Duodenal mucosa (tissue), 2 donors: ENCODE data around the gene ENDOU.

Experiments used
- H3K27ac ChIP-seq: one replicate; pipeline ENCODE4 v1.7.0; 2013; ENCODE audit warnings: low read depth, low read length
- H3K27me3 ChIP-seq, 2 donors: one replicate each; pipeline ENCODE4 v1.7.0; 2013; ENCODE audit warnings: low read length in 2 of 2, control low read depth in 1 of 2; ENCODE audit not compliant: insufficient read depth in 2 of 2, control insufficient read depth in 1 of 2
- H3K36me3 ChIP-seq, 2 donors: one replicate each; pipeline ENCODE4 v1.7.0; 2013; ENCODE audit warnings: low read length in 2 of 2, control low read depth in 1 of 2; ENCODE audit not compliant: insufficient read depth in 2 of 2, control insufficient read depth in 1 of 2
- H3K4me1 ChIP-seq, 2 donors: one replicate each; pipeline ENCODE4 v1.7.0; 2013; ENCODE audit warnings: low read length in 2 of 2, control low read depth in 1 of 2; ENCODE audit not compliant: insufficient read depth in 2 of 2, control insufficient read depth in 1 of 2
- H3K4me3 ChIP-seq, 2 donors: one replicate each; pipeline ENCODE4 v1.7.0; 2013; ENCODE audit warnings: low read length in 2 of 2, low read depth in 1 of 2
- H3K9ac ChIP-seq, 2 donors: one replicate each; pipeline ENCODE4 v1.7.0; 2013; ENCODE audit warnings: low read length in 2 of 2, low read depth in 1 of 2
- H3K9me3 ChIP-seq, 2 donors: one replicate each; pipeline ENCODE4 v1.7.0; 2013; ENCODE audit warnings: low read length in 2 of 2, control low read depth in 1 of 2; ENCODE audit not compliant: control insufficient read depth in 1 of 2

The ENDOU gene

GRCh38 chr12:47755655-47756562, 30.6 kb upstream of the ENDOU start:
- Histone ChIP-seq H3K36me3 (no peaks in the 10 kb centered on the region), H3K27ac (peak overlapping the region; percentile 5), H3K27me3 (no peaks in the 10 kb centered on the region), H3K9me3 (no peaks in the 10 kb centered on the region), H3K9ac (no peak overlapping the region), H3K4me1 (peaks cover 54 to 59% of the 10 kb centered on the region in 2 donors), H3K4me3 (peak overlapping the region; percentile 13 to 52)

GRCh38 chr12:47754881-47755280, 29.6 kb upstream of the ENDOU start:
- H3K9ac ChIP-seq, result peak overlapping the region in 1 of 2 donors; percentile 29
- H3K4me1 ChIP-seq, result peaks cover 55 to 59% of the 10 kb centered on the region in 2 donors
- peak overlapping the region; percentile 26 for H3K27ac ChIP-seq
- no peaks in the 10 kb centered on the region for H3K36me3 ChIP-seq
- H3K27me3 ChIP-seq, result no peaks in the 10 kb centered on the region
- H3K9me3 ChIP-seq, result no peaks in the 10 kb centered on the region
- H3K4me3 ChIP-seq, result peak overlapping the region; percentile 13 to 52

GRCh38 chr12:47754126-47754525, 28.8 kb upstream of the ENDOU start:
- H3K9ac ChIP-seq, result peak overlapping the region in 1 of 2 donors; percentile 41
- H3K9me3 ChIP-seq, result no peaks in the 10 kb centered on the region
- no peak overlapping the region for H3K4me3 ChIP-seq
- H3K4me1 ChIP-seq, result peaks cover 54 to 55% of the 10 kb centered on the region in 2 donors
- H3K27ac ChIP-seq, result peak overlapping the region; percentile 8
- no peaks in the 10 kb centered on the region for H3K36me3 ChIP-seq
- no peaks in the 10 kb centered on the region for H3K27me3 ChIP-seq

GRCh38 chr12:47753021-47754001, 28.0 kb upstream of the ENDOU start:
- Histone ChIP-seq H3K27me3 (no peaks in the 10 kb centered on the region), H3K36me3 (no peaks in the 10 kb centered on the region), H3K27ac (peak overlapping the region; percentile 8), H3K4me1 (peaks cover 48 to 52% of the 10 kb centered on the region in 2 donors), H3K4me3 (no peak overlapping the region), H3K9ac (no peak overlapping the region), H3K9me3 (no peaks in the 10 kb centered on the region)

GRCh38 chr12:47752552-47752951, 27.3 kb upstream of the ENDOU start:
- Histone ChIP-seq H3K27ac (no peak overlapping the region), H3K36me3 (no peaks in the 10 kb centered on the region), H3K9ac (no peak overlapping the region), H3K9me3 (no peaks in the 10 kb centered on the region), H3K4me3 (no peak overlapping the region), H3K4me1 (peaks cover 40 to 46% of the 10 kb centered on the region in 2 donors), H3K27me3 (no peaks in the 10 kb centered on the region)

GRCh38 chr12:47752121-47752520, 26.8 kb upstream of the ENDOU start:
- Histone ChIP-seq H3K9me3 (no peaks in the 10 kb centered on the region), H3K36me3 (no peaks in the 10 kb centered on the region), H3K4me1 (peaks cover 36 to 46% of the 10 kb centered on the region in 2 donors), H3K9ac (no peak overlapping the region), H3K27me3 (no peaks in the 10 kb centered on the region), H3K4me3 (no peak overlapping the region), H3K27ac (no peak overlapping the region)

GRCh38 chr12:47751561-47751960, 26.3 kb upstream of the ENDOU start:
- no peak overlapping the region for H3K4me3 ChIP-seq
- no peak overlapping the region for H3K27ac ChIP-seq
- H3K36me3 ChIP-seq, result no peaks in the 10 kb centered on the region
- H3K9me3 ChIP-seq, result no peaks in the 10 kb centered on the region
- H3K4me1 ChIP-seq, result peaks cover 41 to 50% of the 10 kb centered on the region in 2 donors
- no peak overlapping the region for H3K9ac ChIP-seq
- H3K27me3 ChIP-seq, result no peaks in the 10 kb centered on the region

GRCh38 chr12:47750916-47751470, 25.7 kb upstream of the ENDOU start:
- Histone ChIP-seq H3K36me3 (no peaks in the 10 kb centered on the region), H3K27ac (no peak overlapping the region), H3K4me1 (peaks cover 38 to 49% of the 10 kb centered on the region in 2 donors), H3K9ac (no peak overlapping the region), H3K9me3 (no peaks in the 10 kb centered on the region), H3K27me3 (no peaks in the 10 kb centered on the region), H3K4me3 (no peak overlapping the region)

GRCh38 chr12:47750229-47750798, 25.0 kb upstream of the ENDOU start:
- Histone ChIP-seq H3K4me1 (peaks cover 31 to 42% of the 10 kb centered on the region in 2 donors), H3K9me3 (no peaks in the 10 kb centered on the region), H3K36me3 (no peaks in the 10 kb centered on the region), H3K27me3 (no peaks in the 10 kb centered on the region), H3K4me3 (no peak overlapping the region), H3K27ac (no peak overlapping the region), H3K9ac (no peak overlapping the region)
